Smooth muscle cell of the brain vasculature (primary cell): ENCODE data around the gene TAB2.
"Not testable (repeated sequence)": the region's sequence is repeated elsewhere in the genome, so short reads cannot be mapped to it uniquely, and the experiment has no call there.

Experiments
- DNase-seq: peaks from one replicate; pipeline ENCODE4 v3.0.0-alpha.2; 2012; ENCODE audit warnings: low read depth, low spot score

Gene TAB2

DNA sequence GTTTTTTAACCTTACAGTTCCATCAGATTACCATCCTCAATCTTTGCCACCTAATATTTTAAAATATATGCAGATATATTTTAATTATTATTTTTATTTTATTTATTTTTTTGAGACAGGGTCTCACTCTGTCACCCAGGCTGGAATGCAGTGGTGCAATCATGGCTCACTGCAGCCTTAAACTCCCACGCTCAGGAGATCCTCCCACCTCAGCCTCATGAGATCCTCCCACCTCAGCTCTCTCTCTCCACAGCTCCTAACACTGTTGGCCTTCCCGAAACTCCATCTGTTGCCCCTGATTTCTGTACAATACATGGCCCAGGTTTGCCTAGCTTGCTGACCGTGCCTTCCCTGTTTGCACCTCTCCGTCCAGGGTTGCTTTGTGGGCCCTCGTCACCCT, 4.4 kb upstream of the TAB2 start:
- DNase-seq: no peak

DNA sequence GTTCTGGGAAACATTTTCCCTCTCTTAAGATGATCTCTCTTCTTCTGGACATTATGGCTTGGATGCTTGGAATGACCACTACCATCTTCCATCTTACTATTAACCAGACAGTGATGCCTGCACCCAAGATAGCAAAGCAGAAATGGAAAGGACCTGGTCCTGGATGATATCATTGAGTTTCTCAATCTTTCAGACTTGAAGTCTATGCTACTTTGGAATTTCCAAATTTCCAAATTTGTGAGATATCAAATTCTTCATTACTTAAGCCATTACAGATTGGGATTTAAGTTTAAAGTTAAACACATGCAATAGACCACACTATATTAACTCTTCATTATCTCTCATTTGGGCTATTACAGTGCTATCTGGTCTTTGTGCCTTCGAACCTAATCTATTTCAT, 3.7 kb upstream of the TAB2 start:
- no peak for DNase-seq

DNA sequence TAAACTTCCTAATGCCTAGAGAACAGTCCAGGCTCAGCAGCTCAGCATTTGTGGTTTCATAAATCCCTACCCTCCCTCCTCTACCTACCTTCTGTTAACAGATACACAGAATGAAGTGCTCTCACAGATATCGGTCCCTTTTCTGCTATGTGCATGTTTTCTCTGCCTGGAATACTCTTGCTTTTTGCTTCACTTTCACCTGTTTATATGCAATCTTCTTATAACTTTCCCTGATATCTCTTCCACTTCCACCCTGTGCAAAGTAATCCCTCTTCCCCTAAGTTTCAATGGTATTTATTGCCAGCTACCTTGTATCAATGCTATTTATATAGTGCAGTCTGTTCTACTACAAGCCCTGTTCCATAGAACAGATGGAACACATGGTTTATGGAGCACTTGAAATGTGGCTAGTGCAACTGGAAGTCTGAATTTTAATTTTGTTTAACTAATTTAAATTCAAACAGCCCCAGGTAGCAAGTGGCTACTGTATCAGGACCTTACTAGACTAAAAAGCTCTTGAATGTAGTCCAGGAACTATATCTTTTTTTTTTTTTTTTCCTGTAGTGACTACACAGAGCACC, 3.1 kb upstream of the TAB2 start:
- DNase-seq: no peak

DNA sequence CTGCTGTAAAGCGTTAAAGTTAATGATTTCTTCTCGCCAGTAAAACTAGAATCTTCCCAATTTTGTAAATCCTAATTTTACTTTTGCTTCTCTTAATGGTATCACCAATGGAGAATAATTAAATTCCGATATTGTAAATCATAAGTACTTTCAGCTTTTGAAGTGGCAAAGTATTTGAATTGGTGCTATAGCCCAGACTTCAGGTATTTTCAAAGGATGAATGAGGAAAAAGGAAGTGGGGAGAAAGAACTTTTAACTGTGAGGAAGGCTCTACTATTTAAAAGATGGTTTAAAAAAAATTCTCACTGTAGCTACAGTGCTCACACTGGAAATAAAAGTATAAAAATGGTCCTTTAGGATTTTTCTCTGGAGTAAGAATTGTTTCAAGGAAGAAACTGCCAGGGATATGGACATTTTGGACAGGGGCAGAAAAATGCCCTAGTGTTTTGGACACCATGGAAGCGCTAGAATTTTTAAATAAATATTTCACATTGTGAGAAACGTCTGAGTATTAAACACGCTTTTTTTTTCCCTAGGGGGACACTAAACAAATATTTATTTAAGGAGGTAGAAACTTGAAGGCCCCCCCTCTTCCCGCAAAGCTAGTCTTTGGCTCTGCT, 1.3 kb upstream of the TAB2 start:
- DNase-seq: no peak

DNA sequence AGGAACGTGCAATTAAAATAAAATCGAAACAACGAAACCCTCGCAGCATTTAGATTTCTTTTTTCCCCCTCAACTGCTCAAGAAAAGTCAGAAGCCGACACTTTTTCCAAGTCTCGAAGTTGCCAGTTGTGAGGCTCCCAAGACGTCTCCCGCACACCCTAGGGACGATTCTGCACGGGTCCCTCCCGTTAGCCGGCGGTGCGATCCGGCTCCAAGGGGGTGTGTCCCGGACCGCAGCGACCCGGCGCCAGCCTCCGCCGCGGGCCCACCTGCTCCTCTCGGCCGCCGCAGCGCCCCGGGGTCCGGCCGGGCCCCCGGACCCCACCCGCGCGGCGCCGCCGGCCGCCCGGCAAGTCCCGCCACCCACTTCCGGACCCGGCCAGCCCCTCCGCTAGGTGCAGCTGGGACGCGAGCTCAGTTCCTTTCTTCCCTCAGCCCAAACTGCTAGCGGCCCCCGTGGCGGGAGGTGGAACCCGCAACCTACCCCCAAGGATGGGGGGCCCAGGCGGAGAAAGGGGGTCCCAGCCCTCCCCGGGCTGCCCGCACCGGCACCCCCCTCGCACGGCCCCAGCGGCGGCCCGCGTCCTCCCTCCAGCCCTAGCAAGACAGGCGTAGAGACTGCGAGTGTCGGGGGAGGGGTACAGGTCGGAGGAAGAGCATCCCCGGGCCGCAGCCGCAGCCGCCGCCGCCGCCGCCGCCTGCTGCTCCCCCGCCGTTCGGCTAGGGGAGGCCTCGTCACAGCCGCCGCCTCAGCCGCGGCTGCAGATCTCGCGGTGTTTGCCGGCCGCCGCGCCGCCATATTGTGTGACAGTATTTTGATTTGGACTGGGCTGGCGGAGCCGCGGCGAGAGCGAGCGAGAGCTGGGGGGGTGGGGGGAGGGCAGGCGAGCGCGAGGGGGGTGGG, 520 bp upstream of the TAB2 start:
- DNase-seq: peak; percentile 74

DNA sequence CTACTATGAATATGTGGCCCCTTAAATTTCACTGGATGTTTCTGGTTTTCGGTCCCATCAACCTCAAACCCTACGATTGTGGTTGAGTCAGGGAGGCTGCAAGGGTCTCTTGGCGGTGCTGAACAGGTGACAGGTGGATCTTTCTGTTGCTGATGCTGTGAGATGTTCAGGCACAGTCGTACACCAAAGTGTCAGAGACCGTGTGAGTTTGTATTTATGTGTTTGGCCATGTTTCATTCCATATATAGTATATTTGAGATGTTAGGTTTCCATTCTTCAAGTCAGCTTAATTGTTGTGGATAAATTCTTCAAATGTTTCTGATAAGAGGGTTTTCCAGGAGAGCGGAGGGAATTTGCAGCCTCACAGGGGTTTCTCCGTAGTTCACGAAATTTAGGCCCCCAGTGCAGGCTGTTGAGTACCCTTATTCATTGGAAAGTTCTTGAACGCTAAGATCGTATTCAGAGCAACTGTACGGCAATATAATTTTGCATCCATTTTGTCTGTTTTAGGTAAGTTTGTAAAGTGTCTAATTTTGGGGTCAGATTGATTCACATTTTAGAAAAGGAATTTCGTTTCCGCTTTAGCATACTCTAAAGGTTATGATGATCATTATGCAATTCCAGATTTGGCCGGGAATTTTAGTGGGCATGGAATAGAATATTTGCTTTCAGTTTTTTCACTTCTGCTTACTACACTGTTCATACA, 1.2 kb downstream of the TAB2 start:
- no peak for DNase-seq

DNA sequence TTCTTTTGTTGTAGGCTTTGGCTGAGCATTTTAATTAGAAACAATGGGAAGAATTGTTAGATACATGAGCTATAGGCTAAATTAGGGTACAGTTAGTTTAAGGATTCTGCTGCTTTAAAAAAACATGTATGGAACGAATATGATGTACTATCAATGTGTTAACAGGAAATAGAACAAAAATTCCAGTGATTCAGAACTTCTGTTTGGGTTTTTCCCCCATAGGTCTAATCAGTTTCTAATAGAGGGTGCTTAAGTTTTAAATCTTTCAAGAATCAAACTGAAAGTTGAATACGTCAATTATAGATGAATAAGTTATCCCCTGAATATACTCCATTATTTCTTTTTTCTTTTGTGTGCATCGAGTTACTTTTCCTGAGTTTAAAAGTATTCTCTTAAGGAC, 1.9 kb downstream of the TAB2 start:
- DNase-seq: no peak

DNA sequence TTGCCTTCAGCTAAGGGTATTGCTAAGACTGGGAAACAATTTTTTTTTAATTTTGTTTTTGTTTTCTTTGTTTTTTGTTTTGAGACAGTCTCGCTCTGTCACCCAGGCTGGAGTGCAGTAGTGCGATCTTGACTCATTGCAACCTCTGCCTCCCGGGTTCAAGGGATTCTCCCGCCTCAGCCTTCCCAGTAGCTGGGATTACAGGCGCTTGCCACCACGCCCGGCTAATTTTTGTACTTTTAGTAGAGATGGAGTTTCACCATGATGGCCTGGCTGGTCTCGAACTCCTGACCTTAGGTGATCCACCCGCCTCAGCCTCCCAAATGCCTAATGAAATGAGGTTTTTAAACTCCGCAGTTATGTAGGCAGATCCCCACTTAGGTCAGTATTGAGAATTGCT, 2.5 kb downstream of the TAB2 start:
- not testable (repeated sequence) for DNase-seq

DNA sequence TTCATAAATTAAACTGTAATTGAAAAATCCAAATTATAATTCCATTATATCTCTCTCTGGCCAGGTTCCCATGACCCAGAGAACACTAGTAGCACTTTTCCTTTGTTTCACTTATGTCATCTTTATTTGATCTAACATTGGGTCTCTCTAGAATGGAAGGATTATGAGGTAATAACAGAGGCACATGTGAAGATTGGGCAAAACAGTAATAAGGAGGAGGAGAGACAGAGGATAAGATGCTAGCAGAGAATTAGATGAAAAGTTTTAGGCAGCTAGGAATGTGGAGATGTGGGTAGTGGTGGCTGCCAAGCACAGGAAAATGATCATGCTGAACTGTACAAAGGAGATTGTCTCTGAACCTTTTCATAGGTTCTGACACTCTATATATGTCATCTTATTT, 3.3 kb downstream of the TAB2 start:
- DNase-seq: no peak

DNA sequence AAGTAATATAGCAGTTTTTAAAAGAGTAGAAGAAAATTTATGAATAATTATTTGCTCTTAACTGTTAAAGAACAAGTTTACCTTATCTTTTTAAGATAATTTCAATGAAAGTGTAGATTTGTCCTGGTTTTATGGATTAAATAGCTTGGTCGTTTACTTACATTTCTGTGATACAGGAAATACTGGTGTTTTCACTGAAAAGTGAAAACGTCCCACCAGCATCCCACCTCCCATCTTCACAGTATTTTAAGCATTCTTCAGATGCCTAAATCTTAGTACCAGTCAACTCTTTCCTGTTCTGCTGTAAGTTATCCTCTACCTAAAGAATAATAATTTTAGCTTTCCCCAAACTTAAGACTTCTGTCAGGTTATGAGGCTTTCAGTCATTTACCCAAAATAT, 5.8 kb downstream of the TAB2 start:
- no peak for DNase-seq

DNA sequence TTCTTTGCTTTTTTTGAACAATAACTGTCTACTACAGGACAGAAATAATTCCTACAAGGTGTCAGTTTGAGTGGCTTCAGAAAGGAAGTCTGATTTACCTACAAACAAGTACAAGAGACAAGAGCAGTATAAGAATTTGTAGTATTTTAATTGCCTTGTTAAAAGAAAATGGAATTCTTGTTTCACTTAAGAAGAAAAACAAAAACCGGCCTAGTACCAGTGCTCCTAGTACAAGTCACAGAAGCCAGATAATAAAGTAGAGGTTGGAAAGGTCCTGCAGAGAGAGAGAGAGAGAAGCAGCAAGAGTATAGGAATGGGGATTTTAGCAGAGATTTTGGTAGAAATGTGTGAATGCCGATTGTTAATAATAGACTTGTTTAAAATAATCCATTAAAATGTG, 6.4 kb downstream of the TAB2 start:
- no peak for DNase-seq

DNA sequence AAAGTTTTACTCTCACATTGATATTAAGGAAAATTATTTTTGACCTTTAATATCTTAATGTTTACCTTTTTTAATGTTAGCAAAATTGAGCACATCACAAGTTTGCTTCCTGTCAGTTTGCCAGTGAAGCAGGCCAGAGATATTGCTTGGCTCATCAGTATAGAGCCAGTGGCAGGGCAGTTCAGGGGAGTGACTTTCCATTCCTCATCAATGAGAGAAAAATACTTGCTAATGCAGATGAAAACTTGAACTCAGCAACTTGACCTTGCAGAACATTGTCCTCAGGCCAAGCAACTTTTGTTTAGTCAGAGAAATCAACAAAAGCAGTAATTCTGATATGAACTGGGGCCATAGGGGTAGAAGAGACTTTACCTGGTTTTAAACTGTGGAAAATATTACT, 6.9 kb downstream of the TAB2 start:
- DNase-seq: no peak

DNA sequence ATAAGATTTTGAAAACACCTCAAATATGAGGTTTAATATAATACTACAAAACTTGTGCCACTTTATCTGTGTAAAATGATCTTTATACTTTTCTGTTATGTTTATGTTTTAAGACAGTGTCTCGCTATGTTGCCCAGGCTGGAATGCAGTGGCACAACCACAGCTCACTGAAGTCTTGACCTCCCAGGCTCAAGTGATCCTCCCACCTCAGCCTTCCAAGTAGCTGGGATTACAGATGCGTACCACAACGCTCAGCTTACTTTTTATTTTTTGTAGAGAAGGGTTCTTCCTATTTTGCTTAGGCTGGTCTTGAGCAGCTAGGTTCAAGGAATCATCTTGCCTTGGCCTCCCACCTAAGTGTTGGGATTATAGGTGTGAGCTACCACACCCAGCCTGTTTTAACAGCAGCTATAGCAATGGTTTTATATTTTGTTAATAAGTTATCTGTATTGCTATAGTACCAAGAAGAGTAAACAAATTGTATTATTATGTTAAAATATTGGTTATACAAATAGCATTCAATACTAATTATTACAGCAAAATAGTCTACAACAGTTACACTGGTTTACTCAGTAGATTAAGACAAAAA, 8.2 kb downstream of the TAB2 start:
- no peak for DNase-seq

DNA sequence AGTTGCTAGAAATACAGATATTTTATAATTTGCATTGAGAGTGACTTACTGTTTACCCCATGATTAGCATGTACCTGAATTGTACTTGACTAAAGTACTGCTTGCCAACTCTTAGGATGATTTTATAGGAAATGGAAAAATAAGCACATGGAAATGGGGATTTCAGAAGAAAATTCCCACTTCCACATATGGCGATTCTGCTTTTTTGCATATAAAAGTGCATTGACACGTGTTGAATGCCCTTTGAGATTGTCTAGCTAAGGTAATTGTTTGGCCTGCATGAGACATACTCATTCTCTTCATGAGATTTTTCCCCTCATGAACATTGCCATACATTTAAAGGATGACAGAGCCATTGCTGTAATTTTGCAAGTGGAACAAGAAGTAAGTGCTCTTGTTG, 10.1 kb downstream of the TAB2 start:
- no peak for DNase-seq

DNA sequence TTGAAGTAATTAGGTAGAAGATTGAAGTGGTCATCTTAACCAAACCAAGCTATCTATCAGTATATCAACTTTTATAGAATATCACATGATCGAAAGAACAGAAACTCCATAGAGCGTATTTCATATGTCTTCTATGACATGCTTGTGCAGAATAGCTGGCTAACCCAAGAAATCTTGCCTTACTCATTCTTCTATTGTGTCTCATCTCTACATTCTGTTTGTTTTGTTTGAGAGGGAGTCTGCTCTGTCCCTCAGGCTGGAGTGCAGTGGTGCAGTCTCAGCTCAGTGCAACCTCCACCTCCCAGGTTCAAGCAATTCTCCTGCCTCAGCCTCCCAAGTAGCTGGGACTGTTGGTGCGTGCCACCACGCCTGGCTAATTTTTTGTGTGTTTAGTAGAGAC, 10.6 kb downstream of the TAB2 start:
- no peak for DNase-seq

DNA sequence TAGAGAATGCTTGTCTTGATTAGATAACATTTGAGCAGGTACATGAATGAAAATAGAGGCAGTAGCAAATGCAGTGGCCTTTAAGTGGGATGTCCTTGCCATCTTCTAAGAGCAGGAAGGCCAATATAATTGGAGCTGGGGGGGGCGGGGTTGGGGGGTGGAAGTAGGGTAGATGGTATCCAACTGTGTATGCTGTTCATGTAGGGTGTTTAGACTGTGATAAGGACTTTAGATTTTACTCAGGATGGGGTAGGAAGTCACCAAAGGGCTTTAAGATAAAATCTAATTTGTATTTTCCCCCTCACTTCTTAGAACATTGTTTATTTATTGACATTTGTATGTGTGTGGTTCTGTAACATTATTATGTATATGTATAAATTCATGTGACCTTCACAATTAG, 12.0 kb downstream of the TAB2 start:
- DNase-seq: no peak

DNA sequence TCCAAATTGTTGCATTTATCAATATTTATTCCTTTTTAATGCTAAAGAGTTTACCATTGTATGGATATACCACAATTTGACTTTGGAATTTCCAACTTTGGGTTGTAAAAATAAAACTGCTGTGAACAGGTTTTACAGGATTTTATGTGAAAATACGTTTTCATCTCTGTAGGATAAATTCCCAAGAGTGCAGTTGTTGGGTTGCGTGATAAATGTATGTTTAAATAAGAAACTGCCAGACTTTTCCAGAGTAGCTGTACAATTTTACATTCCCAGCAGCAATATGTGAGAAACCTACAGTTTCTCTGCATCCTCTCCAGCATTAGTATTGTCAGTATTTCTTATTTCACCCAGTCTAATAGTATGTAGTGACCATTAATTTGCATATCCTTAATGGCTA, 12.6 kb downstream of the TAB2 start:
- no peak for DNase-seq

DNA sequence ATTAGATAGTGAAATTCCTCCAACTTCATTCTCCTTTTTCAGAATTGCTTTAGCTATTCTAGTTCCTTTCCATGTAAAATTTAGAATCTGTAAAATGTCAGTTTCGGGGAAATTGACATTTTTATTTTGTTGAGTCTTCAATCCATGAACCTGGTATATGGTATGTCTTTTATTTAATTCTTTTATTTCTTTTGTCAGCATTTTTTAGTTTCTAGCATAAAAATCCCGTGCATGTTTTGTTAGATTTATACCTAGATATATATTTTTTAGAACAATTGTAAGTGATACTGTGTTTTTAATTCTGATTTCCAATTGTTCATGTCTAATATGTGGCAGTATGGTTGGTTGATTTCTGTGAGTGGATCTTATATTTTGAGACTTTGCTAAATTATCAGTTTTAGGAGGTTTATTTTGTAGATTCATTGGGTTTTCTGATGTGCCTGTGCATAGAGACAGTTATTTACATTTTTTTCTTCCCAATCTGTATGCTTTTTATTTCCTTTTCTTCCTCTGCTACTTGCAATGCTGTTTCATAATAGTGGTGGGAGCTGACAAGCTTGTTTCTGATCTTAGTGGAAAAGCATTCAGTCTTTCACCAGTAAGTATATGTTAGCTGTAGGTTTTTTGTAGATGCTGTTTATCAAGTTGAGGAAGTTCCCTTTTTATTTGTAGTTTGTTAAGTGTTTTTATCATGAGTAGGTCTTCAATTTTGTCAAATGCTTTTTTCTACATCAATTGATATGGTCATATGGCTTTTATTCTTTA, 13.7 kb downstream of the TAB2 start:
- DNase-seq: no peak

DNA sequence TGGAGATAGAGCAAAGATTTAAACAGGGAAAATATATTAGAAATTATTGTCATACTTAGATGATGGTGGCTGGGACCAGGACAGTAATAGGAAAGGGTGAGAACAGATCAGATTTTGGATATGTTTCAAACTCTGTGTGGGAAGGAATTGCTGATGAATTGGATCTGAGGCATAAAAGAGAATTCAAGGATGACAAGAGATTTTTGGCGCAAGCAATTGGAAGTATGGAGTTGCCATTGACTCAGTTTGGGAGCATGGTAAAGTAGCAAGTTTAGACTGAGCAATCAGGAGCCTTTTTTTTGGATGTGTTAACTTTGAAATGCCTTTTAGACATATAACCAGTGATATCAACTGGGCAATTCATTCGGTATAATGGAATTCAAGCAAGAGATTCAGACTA, 14.4 kb downstream of the TAB2 start:
- DNase-seq: no peak

DNA sequence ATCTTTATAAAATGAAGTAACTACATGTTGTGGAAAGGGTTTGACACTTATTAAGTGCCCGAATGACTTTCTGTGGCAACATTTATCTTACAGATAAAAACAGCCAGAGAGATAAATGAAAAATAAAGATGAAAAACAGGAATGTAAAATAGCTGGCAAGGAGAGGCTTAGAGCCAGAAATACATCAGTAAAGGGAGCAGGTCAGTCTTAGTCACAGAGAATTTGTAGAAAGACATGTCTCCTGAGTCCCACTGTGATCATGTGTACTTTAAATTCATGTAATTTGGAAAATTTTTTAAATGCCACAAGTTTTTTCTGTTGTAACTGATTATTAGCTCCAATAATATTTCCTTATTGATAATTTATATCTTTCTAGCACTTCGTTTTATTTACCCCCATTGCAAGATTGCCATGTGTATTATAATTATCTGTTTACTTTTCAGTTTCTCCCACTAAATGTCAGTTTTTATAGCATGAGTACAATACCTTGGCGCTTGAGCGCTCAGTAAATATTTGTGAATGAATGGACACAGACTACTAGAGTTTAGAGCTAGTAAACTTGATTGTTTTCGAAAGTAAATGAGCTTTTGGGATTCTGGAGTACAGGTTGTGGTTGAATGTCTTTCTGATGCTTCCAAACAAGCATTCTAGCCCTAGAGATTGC, 15.2 kb downstream of the TAB2 start:
- DNase-seq: no peak

DNA sequence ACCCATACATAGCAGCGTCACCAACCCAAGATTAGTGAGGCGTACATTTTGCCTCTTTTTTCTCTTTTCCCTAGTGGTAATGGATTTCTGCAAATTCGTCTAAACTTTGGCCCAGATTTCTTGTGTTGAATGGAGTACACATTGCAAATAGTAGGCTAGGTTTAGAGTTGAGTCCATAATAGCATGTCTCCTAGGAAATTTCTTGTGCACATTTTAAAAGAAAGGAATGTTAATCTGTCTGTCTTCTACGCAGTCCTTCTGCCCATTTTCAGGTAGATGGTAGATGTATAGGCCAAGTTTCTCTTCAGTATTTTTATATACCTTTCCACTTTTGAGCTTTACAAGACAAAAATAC, 15.7 kb downstream of the TAB2 start:
- no peak for DNase-seq
